Activated CD8-positive, alpha-beta memory T cell treated with anti-CD3 and anti-CD28 coated beads, Interleukin-2, amount 50 U/mL, for 4 hours (primary cell): ENCODE data around the gene RTEL1.
"Not testable (repeated sequence)": the region's sequence is repeated elsewhere in the genome, so short reads cannot be mapped to it uniquely, and the experiment has no call there.

Source experiments
- DNase-seq: peaks from one replicate; pipeline ENCODE4 v3.0.0-alpha.2; 2020

RTEL1 gene

GRCh38 chr20:63652192-63652980 lies 5.7 kb upstream of the RTEL1 start:
- DNase-seq: peak; percentile 61

DNA sequence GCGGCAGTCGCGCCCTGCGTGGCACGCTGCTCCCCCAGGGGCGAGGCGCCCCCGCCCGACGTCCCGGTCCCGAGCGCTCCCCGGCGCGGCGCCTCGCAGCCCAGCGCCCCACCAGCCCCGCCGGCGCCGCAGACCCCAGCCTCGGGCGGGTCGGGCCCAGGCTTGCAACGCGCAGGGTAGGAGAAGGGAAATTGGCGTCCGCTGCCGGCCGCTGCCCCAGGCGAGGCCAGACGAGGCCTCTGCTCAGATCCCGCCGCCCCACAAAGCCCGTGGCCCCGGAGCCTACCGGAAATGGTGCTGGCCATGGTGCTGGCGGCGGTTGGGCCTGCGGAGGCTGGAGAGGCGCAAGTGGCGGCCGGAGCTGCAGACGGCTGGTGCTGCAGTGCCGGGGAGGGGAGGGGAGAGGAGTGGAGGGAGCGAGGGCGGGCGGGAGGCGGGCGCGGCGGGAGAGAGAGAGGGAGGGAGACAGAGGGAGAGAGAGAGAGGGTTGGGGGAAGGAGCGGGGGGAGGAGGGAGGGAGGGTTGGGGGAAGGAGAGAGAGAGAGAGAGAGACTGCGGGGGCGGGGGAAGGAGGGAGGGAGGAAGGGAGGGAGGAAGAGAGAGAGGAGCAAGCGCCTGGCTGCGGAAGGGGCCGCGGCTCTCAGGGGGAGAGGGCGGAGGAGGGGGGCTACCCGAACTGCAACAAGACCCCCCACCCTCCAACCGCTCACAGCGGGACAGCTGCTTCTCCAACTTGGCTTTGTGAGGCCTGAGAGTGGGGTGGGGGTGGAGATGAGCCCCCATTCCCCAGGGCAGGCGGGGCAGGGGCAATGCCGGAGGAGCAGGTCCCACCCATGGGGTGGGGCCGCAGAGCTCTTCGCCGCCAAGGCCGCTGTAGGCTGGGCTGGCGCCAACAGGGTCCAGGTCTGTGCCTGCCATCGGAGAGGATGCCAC lies 4.8 kb upstream of the RTEL1 start, which contains the start of gene STMN3:
TSS of gene STMN3 (minus strand) at position 384 of the 933 bp plus-strand sequence. CDS start at position 305, 79 bp downstream.
- peak; percentile 64 for DNase-seq

GRCh38 chr20:63653974-63654668 lies 4.0 kb upstream of the RTEL1 start:
- DNase-seq: no peak

GRCh38 chr20:63655249-63655648 lies 2.9 kb upstream of the RTEL1 start:
- DNase-seq: no peak

DNA sequence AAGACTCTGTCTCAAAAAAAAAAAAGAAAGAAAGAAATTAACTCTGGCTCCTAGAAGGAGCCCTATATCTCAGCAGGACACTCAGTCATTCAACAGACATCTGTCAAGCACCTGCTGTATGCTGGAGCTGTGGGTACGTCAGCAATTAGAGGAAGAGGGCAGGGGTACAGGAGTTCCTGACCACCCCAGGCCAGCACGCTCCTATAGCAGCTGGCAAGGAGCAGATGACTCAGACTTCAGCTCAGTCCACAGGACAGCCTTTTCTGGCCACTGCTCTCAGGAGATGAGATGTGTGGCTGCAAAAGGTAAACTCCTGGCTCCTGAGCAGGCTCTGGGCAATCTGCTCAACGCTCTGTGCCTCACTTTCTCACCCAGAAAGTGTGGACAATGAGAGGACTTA lies 1.7 kb upstream of the RTEL1 start:
- no peak for DNase-seq

DNA sequence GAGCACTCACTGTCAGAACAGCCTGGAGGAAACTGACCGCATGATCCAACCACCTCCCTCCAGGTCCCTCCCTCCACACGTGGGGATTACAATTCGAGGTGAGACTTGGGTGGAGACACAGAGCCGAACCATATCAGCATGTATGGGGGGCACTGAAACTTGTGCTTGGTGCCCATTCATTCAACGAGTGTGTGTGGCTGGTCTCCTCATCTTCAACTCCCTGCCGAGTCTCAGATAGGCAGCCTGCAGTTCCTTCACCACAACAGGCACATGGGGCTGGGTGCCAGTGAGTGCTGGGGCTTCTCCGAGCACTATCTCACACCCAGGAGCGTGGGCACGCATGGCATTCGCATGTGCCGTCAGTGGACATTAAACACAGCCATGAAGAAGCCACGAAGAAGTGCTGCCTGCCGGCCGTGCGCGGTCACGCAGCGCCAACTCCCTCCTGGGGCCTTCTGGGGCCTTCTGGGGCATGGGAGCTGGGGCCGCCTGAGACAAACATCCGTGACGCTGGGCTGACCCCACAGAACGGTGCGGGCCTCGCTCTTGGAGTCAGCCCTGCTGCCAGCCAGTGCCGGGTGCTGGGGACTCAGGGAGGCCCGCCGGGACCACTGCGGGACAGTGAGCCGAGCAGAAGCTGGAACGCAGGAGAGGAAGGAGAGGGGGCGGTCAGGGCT lies 714 bp upstream of the RTEL1 start:
- no peak for DNase-seq

DNA sequence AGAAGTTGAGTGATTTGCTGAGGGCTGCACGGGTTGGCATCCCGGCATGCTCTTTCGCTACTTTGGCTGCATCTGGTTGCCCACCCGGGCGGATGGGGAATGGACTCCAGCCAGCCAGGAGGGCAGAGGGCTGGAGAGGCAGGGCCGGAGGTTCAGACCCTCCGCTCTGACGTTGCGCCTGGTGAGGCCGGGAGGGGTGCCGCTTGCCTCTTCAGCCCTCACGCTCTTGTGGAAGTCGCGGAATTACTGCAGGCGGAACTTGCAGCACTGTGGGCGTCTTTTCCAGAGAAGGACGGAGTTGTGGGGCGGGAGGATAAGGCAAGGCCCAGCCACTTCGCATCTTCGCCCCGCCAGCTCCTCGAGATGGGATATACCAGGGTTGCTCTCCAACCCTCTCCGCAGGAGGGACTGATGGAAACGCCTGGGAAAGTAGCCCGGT lies 656 bp downstream of the RTEL1 start:
- no peak for DNase-seq

DNA sequence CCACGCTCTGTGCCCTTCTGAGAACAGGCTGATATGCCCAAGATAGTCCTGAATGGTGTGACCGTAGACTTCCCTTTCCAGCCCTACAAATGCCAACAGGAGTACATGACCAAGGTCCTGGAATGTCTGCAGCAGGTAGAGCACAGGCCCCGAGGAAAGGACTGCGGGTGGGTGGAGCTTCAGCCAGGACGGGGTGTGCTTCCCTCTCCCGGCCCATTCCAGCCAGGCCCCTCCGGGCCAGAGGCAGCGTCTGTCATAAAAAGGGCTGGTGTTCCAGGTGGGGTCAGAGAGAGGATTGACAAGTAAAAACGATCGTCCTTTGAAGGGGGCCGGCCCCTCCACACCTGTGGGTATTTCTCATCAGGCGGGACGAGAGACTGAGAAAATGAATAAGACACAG lies 1.3 kb downstream of the RTEL1 start:
- DNase-seq: no peak

GRCh38 chr20:63660174-63660573 lies 2.1 kb downstream of the RTEL1 start:
- DNase-seq: not testable (repeated sequence)

GRCh38 chr20:63660622-63661021 lies 2.5 kb downstream of the RTEL1 start:
- no peak for DNase-seq

GRCh38 chr20:63661108-63661507 lies 3.0 kb downstream of the RTEL1 start:
- DNase-seq: no peak

DNA sequence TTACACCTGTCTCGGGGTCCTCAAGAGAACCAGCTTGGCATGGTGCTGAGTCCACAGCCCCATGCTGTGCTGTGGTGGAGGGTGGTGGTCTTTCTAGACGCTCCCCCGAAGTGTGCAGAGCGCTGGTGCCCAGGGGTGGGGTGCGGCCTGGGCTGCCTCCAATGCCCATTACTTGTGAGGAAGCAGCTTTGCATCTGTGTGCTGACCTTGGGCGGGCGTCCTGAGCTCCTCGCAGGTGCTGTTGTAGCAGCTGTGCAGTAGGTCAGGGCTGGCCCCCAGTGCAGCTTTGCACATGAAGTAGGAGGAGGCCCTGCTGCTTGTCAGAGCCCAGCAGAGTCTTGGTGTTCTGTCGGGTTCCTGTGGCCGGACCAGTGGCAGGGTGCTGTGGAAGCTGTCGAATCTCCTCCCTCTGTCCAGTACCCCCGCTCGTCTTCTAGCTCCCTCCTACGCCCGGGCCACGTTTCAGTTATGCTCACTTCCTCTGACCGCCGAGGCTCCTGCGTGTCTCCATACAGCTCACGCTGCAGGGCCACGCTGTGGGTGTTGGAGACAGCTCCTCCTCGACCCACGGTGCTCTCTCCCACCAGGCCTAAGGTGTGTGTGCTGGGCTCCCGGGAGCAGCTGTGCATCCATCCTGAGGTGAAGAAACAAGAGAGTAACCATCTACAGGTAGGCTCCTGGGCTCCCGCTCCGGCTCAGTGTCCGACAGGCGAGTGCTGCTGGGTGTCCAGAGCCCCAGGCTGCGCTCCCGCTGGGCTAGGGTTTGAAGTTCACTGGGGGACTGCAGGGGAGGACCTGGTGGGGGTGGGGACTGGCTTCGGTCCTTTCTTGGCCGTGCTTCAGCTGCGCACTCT lies 4.1 kb downstream of the RTEL1 start:
- no peak for DNase-seq

- DNase-seq: no peak
Measured at GRCh38 chr20:63662813-63663189, 4.7 kb downstream of the RTEL1 start.

DNA sequence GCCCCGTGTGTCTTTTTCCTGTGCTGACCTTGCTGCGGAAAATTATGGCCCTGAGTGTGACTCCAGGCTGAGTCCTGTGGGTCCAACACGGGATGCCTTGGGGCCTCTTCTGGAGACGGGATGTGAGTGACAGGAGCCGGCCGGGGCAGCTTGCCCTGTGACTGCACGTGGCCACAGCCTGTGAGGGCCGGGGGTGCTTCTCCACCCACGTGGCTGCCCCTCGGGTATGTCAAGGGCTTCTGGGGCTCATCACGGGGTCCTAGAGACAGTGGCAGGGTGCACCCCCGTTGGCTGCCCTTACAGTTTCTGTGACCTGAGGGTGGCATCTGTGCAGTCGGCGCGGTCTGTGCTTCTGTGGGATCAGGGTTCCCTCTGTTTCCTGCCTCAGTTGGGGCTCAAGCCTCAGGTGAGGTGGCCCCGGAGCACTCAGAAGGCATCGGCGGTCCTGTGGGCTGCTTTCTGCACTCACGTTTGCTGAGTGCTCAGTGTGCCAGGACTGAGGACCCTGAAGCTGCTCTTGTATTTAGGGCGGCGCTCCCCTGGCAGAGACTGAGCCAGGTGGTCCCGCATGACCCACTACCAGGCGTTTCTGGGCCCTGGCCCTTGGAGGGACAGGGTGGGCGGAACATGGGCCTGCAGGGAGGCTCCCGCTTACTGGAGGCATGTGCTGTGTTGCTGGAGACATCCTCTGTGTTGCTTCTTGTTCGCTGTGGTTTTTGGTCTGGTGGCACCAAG lies 5.4 kb downstream of the RTEL1 start:
- DNase-seq: no peak

DNA sequence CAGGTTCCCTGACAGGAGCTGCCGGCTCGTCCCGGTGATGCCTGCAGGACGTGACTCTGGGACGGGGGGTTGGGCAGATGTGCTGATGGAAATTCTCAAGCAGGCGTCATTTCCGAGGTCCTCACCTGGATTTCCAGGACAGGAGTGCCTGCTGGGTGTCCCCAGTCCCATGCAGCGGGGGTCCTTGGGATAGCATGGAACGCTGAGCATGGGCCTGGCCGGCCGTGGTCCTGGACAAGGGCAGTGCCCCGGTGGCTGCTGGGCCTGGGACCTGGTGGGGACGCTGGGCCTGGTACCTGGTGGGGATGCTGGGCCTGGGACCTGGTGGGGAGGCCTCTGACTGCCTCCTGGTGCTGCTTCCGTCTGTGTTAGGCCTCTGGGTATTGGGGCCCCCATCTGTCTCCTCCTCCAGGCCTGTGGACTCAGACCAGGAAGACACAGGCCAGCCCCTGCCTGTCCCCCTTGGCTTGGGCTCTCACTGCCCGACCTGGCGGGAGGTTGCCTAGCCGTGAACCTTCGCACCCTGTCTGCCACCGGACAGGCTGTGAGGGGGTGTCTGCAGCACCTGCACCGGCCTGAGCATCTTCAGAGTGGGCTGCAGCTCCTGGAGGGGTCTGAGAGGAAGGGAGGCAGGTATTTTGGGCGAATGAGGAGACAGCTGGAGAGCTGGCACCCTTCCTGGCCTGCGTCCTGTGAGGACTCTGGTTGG lies 6.2 kb downstream of the RTEL1 start:
- no peak for DNase-seq

- no peak for DNase-seq
Measured at GRCh38 chr20:63664861-63665594, 6.9 kb downstream of the RTEL1 start.

DNA sequence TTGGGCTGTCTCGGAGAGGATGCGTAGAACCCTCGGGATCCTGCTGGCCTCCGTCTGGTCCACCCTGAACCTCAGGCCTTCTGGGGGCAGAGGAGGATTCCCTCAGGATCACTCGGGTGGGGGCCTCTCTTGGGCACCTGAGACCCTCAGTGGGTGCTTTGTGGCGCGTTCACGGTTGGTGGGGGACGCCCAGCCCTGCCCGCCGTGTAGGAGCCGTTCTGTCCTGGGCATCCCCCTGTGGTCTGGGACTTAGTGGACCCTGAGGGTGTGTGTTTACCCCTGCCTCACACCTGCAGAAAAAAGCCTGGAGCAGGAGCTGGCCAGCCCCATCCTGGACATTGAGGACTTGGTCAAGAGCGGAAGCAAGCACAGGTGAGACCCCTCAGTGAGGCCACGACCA lies 7.6 kb downstream of the RTEL1 start:
- DNase-seq: no peak

- DNase-seq: no peak
Measured at GRCh38 chr20:63667858-63668257, 9.7 kb downstream of the RTEL1 start.

DNA sequence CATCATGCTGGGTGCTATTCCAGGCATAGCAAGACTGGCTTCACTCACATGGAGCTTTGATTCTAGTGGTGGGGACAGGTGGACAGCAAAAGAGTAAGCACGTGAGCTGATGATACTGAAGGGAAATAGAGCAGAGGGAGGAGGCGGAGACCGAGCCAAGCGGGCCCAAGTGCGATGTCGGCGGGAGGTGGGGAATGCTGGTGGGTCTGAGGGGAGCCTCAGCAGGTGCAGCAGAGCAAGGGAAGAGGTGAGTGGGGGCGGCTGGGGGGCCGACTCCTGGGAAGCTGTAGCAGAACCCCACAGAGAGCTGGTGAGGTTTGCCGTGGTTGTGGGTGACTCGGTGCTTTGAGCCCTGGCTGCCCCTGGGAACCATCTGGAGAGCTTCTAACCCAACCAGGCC lies 10.2 kb downstream of the RTEL1 start:
- DNase-seq: no peak

DNA sequence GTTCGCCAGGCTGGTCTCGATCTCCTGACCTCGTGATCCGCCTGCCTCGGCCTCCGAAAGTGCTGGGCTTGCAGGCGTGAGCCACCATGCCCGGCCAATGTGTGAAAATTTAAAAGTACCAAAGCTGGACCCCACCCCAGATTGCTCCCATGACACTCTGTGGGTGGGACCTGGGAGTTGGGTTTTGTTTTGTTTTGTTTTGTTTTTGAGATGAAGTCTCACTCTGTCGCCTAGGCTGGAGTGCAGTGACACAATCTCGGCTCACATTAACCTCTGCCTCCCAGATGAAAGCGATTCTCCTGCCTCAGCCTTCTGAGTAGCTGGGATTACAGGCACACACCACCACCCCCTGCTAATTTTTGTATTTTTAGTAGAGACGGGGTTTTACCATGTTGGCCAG lies 13.6 kb downstream of the RTEL1 start:
- DNase-seq: not testable (repeated sequence)
